VCaP (cell line): Measurements from ENCODE around the gene PRKAG1.

Source experiments
- H3K27ac ChIP-seq: fragments of 450-650 bp; 2 replicates; pipeline ENCODE4 v1.5.1; 2017
- CTCF ChIP-seq: fragments of 450-650 bp; conservative IDR thresholded peaks from 2 replicates; pipeline ENCODE4 v1.5.1; 2017; ENCODE audit warnings: mild to moderate bottlenecking, moderate library complexity

PRKAG1 gene

DNA sequence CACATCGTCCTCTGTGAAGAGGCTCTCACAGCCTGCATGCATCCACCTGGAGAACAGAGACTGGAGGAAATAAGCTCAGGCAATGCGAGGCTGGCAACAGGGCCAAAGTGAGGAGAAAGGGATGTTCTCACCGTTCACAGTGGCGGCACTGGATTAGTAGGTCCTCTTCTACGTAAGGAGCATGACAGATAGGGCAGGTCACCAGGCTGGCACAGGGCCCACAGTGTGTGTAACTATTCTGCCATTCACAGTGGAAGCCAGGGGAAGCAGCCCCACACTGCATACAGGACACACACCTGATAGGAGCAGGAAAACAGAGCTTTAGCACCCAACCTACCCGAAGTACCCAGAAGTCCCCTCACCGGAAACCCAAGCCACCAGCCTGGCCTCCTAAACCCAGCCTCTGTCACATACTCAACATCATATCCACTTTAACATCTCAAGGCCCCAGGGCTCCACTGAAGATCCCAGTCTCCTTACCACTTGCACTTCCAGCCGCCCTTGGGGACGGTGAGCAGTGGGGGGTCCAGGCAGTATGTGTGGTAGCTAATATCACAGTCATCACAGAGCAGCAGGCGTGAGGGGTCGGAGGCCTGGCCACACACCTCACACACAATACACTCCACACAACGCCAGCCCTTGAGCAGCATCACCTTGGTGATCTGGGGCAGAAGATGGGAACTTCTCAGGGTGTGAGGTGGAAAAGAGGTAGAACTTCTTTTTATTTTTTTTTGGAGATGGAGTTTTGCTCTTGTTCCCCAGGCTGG, 27.7 kb upstream of the PRKAG1 start:
- TF ChIP-seq CTCF = no peak
- no peak overlapping the region for H3K27ac ChIP-seq

DNA sequence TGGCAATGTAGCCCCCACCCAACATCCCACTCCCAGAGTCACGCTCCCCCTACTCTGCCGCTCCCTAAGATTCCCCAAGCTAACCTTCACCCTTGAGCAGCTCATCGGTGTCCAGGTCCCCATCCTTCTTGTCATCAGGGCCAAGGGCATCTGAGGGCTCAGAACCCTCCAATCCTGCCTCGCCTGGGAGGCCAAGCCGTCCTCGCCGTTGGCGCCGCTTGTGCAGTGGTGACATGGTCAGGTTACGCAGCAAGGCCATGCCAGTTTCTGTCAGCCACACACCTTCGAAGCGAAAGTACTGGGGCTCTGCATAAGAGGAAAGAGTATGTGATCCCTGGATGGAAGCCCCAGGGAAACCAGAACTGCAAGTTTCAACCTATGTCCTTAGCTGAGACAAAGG, 26.1 kb upstream of the PRKAG1 start:
- TF ChIP-seq CTCF = no peak
- H3K27ac ChIP-seq = no peak overlapping the region

DNA sequence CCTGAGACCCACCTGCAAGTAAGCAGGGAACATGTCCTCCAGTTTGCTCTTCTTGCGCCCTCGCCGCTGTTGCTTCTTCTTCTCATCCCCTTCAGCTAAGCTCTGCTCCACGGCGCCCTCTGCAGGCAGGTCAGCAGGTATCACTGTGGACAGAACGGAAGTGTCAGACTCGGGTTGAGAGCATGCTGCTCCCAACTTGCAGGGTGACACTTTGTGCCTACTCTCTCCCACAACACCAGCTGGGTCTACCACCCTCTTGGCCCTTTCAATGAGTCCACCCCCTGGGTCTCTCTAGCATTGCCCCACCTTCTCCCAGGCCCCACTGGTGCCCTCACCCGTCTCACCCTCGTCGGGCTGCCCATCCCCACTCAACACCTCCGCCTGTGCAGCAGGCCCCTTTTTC, 25.3 kb upstream of the PRKAG1 start:
- TF ChIP-seq CTCF = peak; percentile 80
- no peak overlapping the region for H3K27ac ChIP-seq

DNA sequence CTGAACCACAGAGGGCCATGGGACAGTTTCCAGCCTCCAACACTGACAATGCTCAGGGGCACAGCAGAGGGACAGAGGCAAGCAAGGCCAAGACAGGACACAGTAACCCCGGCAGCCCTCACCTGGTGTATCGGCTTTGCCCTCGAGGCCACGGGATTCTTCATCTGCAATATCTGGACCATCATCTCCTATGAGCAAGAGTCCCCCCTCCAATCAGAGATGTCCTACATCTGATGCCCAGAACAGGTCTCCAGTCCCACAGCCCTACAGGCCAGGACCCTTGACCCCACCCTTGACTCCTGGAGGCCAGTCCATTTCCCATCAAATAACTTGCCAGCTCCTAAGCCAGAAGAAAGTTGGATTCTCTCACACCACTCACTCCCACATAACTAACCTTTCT, 24.7 kb upstream of the PRKAG1 start:
- no peak for TF ChIP-seq CTCF
- no peak overlapping the region for H3K27ac ChIP-seq

- no peak for TF ChIP-seq CTCF
- H3K27ac ChIP-seq = no peak overlapping the region
Observed at GRCh38 chr12:49041881-49042484, 23.4 kb upstream of the PRKAG1 start.

DNA sequence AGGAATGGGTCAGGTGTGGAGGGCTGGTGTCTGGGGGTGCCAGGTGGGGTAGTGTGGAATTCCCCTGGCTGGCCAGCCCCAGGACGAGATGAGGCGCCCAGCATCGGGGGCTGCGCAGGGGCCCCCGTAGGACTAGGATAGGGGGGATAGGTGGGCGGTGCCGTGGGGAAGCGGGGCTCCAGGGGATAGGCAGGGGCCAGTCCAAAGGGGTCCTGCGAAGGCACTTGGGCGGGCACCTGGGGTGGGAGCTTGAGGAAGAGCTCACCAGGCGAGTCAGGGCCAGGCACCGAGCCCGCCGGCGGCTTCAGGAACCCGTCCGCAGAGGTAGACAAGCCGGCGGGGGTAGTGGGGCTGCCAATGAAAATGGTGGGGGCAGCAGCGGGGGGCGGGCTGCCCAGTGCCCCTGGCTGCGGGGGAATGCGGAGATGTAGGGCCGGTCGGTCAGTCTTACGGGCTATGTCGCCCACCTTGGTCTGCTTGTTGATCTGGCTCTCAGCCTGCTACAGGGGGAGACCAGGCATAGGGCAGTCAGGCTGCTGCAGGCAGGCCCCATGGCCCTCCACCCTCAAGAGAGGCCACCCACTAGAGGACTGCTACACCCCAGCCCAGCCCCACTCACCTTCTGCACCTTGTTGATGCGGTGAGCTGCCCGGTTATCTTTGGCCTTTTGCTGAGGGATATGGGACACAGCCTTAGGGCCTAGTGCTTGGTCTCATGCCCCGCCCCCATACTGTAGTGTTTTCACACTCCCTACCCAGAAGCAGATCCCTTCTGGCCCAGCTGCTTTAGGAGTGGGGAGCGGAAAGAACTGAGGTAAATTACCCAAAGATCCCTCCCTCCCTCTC, 22.7 kb upstream of the PRKAG1 start:
- no peak for TF ChIP-seq CTCF
- no peak overlapping the region for H3K27ac ChIP-seq

- H3K27ac ChIP-seq = no peak overlapping the region
- TF ChIP-seq CTCF = no peak
Observed at GRCh38 chr12:49040364-49040855, 21.8 kb upstream of the PRKAG1 start.
